Fibroblast of lung (primary cell): ENCODE measurements around the gene ARHGAP44.

Experiments used
- CTCF ChIP-seq, 2 donors: IDR thresholded peaks in 1 of 2; conservative IDR thresholded peaks in 1 of 2; 1 replicate in 1 of 2; 2 replicates in 1 of 2; pipeline ENCODE4 v1.5.1; 2011 to 2012; ENCODE audit warnings: low read length in 2 of 2, control low read depth in 1 of 2, inconsistent platforms in 1 of 2, low read depth in 1 of 2, mild to moderate bottlenecking in 1 of 2
- EZH2 ChIP-seq: IDR thresholded peaks from 2 replicates; pipeline ENCODE4 v1.5.1; 2012; ENCODE audit warnings: low read length, control low read depth, mild to moderate bottlenecking; ENCODE audit errors: missing control alignments

- TF ChIP-seq CTCF (conservative IDR thresholded peaks at IDR 0.05 in 1 of 2, IDR thresholded peaks at IDR 0.05 in 1 of 2; ENCODE audit: low read depth in 1 of 2, low read length in 2 of 2), result no peak
- no peak for TF ChIP-seq EZH2
Observed at GRCh38 chr17:12990041-12990808, 200.9 kb downstream of the ARHGAP44 start.
